ENCODE results near the gene CUBN. TPM values are rescaled to one million over a fixed set of nuclear protein-coding genes. Genes with fewer than 3 reads are reported as not detected.
"Not testable (repeated sequence)": the region's sequence is repeated elsewhere in the genome, so short reads cannot be mapped to it uniquely, and the experiment has no call there.

The CUBN gene
- polyA plus RNA-seq, 2 of the 4 experiments (the other 2 are of a cell fraction) = 0.08 to 0.28 TPM

DNA sequence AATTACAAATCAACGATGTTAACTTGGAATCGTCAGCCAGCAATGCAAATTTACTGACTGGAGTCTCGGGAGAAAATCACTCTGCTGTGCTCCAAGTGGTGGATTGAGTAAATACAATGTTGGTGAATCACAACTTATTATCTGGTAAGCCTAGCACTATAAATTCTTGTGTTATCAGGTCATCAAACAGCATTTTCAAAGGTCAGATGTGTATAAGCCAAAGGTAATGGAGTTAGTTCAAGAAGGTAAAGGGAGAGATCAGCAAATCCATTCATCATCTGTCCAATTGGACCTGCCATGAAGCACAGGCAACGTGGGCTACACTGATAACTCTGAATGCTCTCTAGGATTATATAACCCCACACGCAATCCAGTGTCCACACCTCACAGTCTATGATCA lies 13.9 kb downstream of the CUBN start:
- Histone ChIP-seq H3K27ac (peak overlapping the region; percentile 63 to 87), H3K4me1 (peaks cover 23% of the 10 kb centered on the region; the same call in 2 of the 3 replicates), H3K9me3 (no peaks in the 10 kb centered on the region), H3K4me2 (peak overlapping the region; percentile 88), H3K4me3 (peak overlapping the region; percentile 44)
- DNase-seq (ENCODE audit: low read depth in 1 of 2, low spot score in 1 of 2) = peak; percentile 50 to 56
- peak; percentile 46 for FAIRE-seq
- POLR2A ChIA-PET = no interaction called here
- CTCF ChIA-PET = interaction anchor here (0.6 to 1.6 kb wide), 9 partner anchors 9 to 149 kb away, joined by 3 to 6 read pairs (median 3); partner anchors contain the start of gene VIM
- peak; percentile 90 to 91 for ATAC-seq
- 13% methylated on average over 5 of the region's 5 CpGs for WGBS (ENCODE audit: missing lambda C conversion rate)
- TF ChIP-seq, protein P1, sequence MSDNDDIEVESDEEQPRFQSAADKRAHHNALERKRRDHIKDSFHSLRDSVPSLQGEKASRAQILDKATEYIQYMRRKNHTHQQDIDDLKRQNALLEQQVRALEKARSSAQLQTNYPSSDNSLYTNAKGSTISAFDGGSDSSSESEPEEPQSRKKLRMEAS (IDR thresholded peaks at IDR 0.05) = peak; percentile 30; the same call in 1 of the 2 replicates
- TF ChIP-seq GATA3 (IDR thresholded peaks at IDR 0.05; ENCODE audit: borderline replicate concordance) = peak; percentile 84
- peak; percentile 22 to 28; a peak in 2 of 5 replicates for TF ChIP-seq RAD21 (conservative IDR thresholded peaks at IDR 0.05 in 1 of 2, IDR thresholded peaks at IDR 0.05 in 1 of 2)
- no peak for TF ChIP-seq EHMT2 (IDR thresholded peaks at IDR 0.05; ENCODE audit: low read depth)
- TF ChIP-seq EP300 (IDR thresholded peaks at IDR 0.05) = no peak
- TF ChIP-seq FOSL2 (IDR thresholded peaks at IDR 0.05) = no peak
- peak; percentile 68 for TF ChIP-seq FOSL2 (CRISPR knock-in tag; IDR thresholded peaks at IDR 0.05)
- 0 out of 2 replicates have a peak, but pooled peaks have one; percentile 9 for TF ChIP-seq ESRRA (IDR thresholded peaks at IDR 0.05; ENCODE audit: borderline replicate concordance, low read length)
- peak; percentile 10 for TF ChIP-seq MAFK (IDR thresholded peaks at IDR 0.05; ENCODE audit: partially characterized antibody)
- peak in 1 of 2 experiments; percentile 24; a peak in 1 of 4 replicates for TF ChIP-seq CEBPB (IDR thresholded peaks at IDR 0.05)

- CTCF ChIA-PET = interaction anchor here (0.6 to 1.3 kb wide), 7 partner anchors 8 to 148 kb away, joined by 3 to 4 read pairs (median 3); no protein-coding TSS in a partner anchor
- peak overlapping the region; percentile 44 for H3K4me3 ChIP-seq
- H3K9me3 ChIP-seq, POLR2A ChIA-PET, FAIRE-seq: not testable (repeated sequence)
- WGBS (ENCODE audit: missing lambda C conversion rate) = 71% methylated on average over 13 of the region's 13 CpGs
- DNase-seq (ENCODE audit: low read depth in 1 of 2, low spot score in 1 of 2) (peak; percentile 37 to 52), ATAC-seq (peak; percentile 87 to 97)
- peak overlapping the region; percentile 63 to 87 for H3K27ac ChIP-seq
- TF ChIP-seq, protein P1 (IDR thresholded peaks at IDR 0.05) = 0 out of 2 replicates have a peak, but pooled peaks have one; percentile 9
- peak overlapping the region; percentile 88 for H3K4me2 ChIP-seq
- H3K4me1 ChIP-seq = peaks cover 23% of the 10 kb centered on the region; the same call in 2 of the 3 replicates
Measured at GRCh38 chr10:17114878-17115444, 14.7 kb downstream of the CUBN start.

DNA sequence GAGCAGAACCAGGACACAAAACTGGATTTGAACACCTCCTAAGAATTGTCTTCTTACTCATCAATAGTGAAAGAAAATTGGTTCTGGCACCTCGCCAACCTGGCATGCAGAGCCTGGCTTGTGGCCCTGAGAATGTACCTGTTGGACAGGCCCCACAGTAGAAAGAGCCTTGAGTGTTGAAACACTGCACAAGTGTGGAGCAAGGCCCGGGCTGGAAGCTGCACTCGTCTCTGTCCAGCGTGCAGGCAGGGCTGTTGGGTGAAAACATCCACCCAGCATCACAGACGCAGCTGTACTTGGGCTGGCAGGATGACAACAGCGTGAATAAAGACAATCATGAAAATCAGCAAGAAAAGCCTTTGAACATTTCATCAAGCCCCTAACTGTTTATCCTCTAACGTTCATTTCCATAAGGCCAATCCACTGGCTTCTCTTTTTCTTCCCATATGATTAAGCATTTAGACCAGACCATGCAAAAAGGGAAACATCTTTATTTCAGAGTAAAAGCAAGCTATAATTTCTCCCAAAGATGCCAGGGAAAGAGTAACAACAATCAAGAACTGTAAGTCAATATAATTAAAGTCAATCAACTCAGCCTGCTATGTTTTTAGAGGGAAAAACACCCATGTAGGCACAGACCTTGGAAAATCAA lies 15.6 kb downstream of the CUBN start:
- no peak for TF ChIP-seq EHMT2 (IDR thresholded peaks at IDR 0.05; ENCODE audit: low read depth)
- TF ChIP-seq ATOH8 (CRISPR knock-in tag; IDR thresholded peaks at IDR 0.05; ENCODE audit: low read depth) = no peak
- TF ChIP-seq KDM1A (IDR thresholded peaks at IDR 0.05; ENCODE audit: low read depth) = no peak
- no peak for TF ChIP-seq POLR2A (IDR thresholded peaks at IDR 0.05; ENCODE audit: low read length)
- no peak for TF ChIP-seq TP53 (CRISPR knock-in tag; IDR thresholded peaks at IDR 0.05)
- no peak for TF ChIP-seq HMGXB4 (CRISPR knock-in tag; IDR thresholded peaks at IDR 0.05; ENCODE audit: borderline replicate concordance)
- no peak for TF ChIP-seq SMC3 (IDR thresholded peaks at IDR 0.05)
- no peak for TF ChIP-seq E2F6 (IDR thresholded peaks at IDR 0.05; ENCODE audit: borderline replicate concordance, low read depth)
- no peak for TF ChIP-seq NPAS2 (CRISPR knock-in tag; IDR thresholded peaks at IDR 0.05; ENCODE audit: borderline replicate concordance)
- TF ChIP-seq GATA3 (IDR thresholded peaks at IDR 0.05; ENCODE audit: borderline replicate concordance) = no peak
- TF ChIP-seq PHF8 (IDR thresholded peaks at IDR 0.05; ENCODE audit: borderline replicate concordance, low read depth) = no peak
- no peak for TF ChIP-seq MAFK (IDR thresholded peaks at IDR 0.05; ENCODE audit: partially characterized antibody)
- TF ChIP-seq CBX8 (IDR thresholded peaks at IDR 0.05) = no peak
- ChIA-PET POLR2A (no interaction called here), CTCF (interaction anchor here (1.2 to 1.6 kb wide), 2 partner anchors 116 to 144 kb away, joined by 3 read pairs; no protein-coding TSS in a partner anchor)
- Histone ChIP-seq H3K4me1 (peaks cover 30% of the 10 kb centered on the region; the same call in 2 of the 3 replicates), H3K4me3 (no peak overlapping the region), H3K9me3 (no peaks in the 10 kb centered on the region), H3K4me2 (no peak overlapping the region), H3K27ac (no peak overlapping the region; a peak in 1 of 6 replicates)
- ATAC-seq = no peak
- no peak for FAIRE-seq
- WGBS (ENCODE audit: missing lambda C conversion rate) = 85% methylated on average over 7 of the region's 7 CpGs
- DNase-seq (ENCODE audit: low read depth in 1 of 2, low spot score in 1 of 2) = no peak
